ENCODE results near the gene U2AF1L4.

DNA sequence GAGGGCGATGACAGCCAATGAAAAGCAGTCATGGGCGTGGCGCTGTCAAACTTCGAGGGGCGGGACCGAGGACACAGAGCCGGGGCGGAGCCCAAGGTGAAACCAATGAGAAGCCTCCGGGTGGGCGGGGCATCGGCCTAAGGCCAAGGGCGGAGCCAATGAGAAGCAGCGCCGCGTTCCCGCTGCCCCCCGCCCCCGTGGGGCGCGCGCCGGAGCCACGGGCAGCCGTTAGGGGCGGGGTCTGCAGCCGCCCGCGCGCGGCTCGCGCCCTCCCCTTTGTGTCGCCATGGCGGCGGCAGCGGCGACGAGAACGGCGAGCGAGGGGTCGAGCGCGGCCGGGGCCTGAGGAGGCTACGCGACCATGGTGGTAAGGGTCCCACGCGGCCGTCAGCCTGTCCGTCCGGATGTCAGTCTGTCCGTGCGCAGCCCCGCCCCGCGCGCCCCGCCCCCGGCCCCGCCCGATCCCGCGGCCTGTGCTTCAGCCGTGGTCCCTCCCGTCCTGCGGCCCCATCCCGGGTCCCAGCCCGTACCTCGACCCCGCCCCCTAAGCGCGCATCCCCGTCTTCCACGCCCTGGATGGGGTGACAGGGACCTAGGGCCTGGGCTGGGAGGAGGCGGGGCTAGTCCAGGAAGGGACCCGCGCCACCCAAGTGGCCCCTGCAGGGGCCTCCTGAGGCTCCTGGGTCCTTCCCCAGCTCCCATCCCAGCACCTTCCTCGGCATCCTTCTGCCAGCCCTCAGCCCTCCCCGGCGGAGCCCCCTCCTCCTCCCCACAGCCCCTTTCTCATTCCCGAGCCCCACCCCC, 30.3 kb upstream of the U2AF1L4 start, which contains the start of gene ARHGAP33:
- TF ChIP-seq, protein P1, sequence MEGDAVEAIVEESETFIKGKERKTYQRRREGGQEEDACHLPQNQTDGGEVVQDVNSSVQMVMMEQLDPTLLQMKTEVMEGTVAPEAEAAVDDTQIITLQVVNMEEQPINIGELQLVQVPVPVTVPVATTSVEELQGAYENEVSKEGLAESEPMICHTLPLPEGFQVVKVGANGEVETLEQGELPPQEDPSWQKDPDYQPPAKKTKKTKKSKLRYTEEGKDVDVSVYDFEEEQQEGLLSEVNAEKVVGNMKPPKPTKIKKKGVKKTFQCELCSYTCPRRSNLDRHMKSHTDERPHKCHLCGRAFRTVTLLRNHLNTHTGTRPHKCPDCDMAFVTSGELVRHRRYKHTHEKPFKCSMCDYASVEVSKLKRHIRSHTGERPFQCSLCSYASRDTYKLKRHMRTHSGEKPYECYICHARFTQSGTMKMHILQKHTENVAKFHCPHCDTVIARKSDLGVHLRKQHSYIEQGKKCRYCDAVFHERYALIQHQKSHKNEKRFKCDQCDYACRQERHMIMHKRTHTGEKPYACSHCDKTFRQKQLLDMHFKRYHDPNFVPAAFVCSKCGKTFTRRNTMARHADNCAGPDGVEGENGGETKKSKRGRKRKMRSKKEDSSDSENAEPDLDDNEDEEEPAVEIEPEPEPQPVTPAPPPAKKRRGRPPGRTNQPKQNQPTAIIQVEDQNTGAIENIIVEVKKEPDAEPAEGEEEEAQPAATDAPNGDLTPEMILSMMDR (IDR thresholded peaks at IDR 0.05): no peak
- TF ChIP-seq EZH2 (IDR thresholded peaks at IDR 0.05; ENCODE audit: borderline replicate concordance, insufficient read depth, low read depth, low read length, poor library complexity, severe bottlenecking): no peak
